Pancreas (tissue), 10 donors: ENCODE data around the gene TBC1D25. TPM values are rescaled to one million over a fixed set of nuclear protein-coding genes. Genes with fewer than 3 reads are reported as not detected.
A peak's percentile ranks its signal among the peaks of the same experiment; 100 is the strongest.

Experiments used
- ATAC-seq, 4 donors: fragments of 200-7000 bp; cut with Tn5 transposase; one replicate each; pipeline versions ENCODE4 v1.8.0 to v1.9.1; 2020; ENCODE audit warnings: mild to moderate bottlenecking in 4 of 4, moderate library complexity in 4 of 4
- DNase-seq, 6 donors: peaks; one replicate each; pipeline ENCODE4 v3.0.0-alpha.2; 2020
- FAIRE-seq: peaks from 2 replicates; lab custom pipeline; 2012; peaks lifted over from hg19 to GRCh38; lab: Jason Lieb, UNC
- H3K27ac ChIP-seq, 4 donors: fragments of 200-600 bp; sonication (generic); 1 replicate in 3 of 4; 2 replicates in 1 of 4; pipeline versions ENCODE4 v1.5.0 to v1.8.0; 2020
- H3K27me3 ChIP-seq, 4 donors: fragments of 200-600 bp; one replicate each; pipeline ENCODE4 v1.8.0; 2021
- H3K36me3 ChIP-seq, 3 donors: fragments of 200-600 bp; sonication (generic) in 1 of 3; one replicate each; pipeline versions ENCODE4 v1.5.0 to v1.8.0; 2020 to 2021
- H3K4me1 ChIP-seq, 3 donors: fragments of 200-600 bp; one replicate each; pipeline ENCODE4 v1.8.0; 2021
- H3K4me3 ChIP-seq, 4 donors: fragments of 200-600 bp; sonication (generic) in 2 of 4; one replicate each; pipeline versions ENCODE4 v1.5.0 to v1.8.0; 2020 to 2021
- H3K9me3 ChIP-seq, 4 donors: fragments of 200-600 bp; one replicate each; pipeline ENCODE4 v1.8.0; 2021
- WGBS, 2 donors: extraction: QIAGEN DNeasy Blood & Tissue Kit; methylation state at CpG; one replicate each; pipeline ENCODE4 v1.1.7; 2013; 5-methylcytosine and 5-hydroxymethylcytosine counted together
- intact Hi-C, 3 donors: fragments of 100-400 bp; cut with DNase I; formaldehyde crosslinking; loops; one replicate each; pipeline versions ENCODE4 v1.11.1 to v1.14.2; 2022
- polyA plus RNA-seq, 2 donors: library from polyadenylated mRNA; stranded (reverse); fragments of 200-250 nt; gene quantifications; one replicate each; pipeline ENCODE4 v1.2.3, GENCODE V29; 2013
- total RNA-seq, 6 donors: library from RNA; stranded (reverse); fragmentation: NEBNext Ultra II Directional in 4 of 6; extraction: Animal tissue kit (Norgen Biotek cat#: 25700) in 4 of 6; gene quantifications; one replicate each; pipeline versions ENCODE4 v1.2.1 to v1.2.4, GENCODE V29; 2021 to 2023
- TF ChIP-seq, protein P1 (sequence below), 4 donors: fragments of 200-600 bp; sonication (generic) in 3 of 4; IDR thresholded peaks; one replicate each; pipeline versions ENCODE4 v1.5.0 to v1.8.0; 2021; ENCODE audit warnings: antibody characterized with exemption in 4 of 4
- donor health status: healthy with polysubstance abuse.
- donor health status: DM: no; HTN: no; CAD: no; lungs with moderate emphysema.
- donor health status: DM: no; HTN: no; CAD: no.
- donor health status: control.
- donor health status: control.
- donor health status: Bipolar disorder and iron deficiency.
- donor health status: DM: yes; HTN: yes; CAD: no.
- donor health status: DM: no; HTN: no; CAD: no.
- donor health status: DM: no; HTN: no; CAD: no.
- donor health status: DM: yes; HTN: yes; CAD: no.

Gene TBC1D25
- total and polyA plus RNA-seq, 8 donors, result 4.4 to 9.9 (median 5.5) TPM

DNA sequence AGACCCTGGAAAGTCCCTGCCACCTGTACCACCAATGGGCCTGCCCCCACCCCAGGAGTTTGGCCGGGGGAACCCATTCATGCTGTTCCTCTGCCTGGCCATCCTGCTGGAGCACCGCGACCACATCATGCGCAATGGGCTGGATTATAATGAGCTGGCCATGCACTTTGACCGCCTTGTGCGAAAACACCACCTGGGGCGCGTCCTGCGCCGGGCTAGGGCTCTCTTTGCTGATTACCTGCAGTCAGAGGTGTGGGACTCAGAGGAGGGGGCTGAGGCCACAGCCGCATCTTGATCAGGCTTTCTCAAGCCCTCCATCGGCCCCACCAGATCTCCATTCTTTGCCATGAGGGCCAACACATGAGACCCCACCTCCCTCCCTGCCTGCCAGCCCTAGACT, 21.2 kb downstream of the TBC1D25 start:
- Histone ChIP-seq H3K4me3 (no peak overlapping the region), H3K4me1 (no peaks in the 10 kb centered on the region), H3K27me3 (no peaks in the 10 kb centered on the region), H3K36me3 (no peaks in the 10 kb centered on the region), H3K27ac (no peak overlapping the region), H3K9me3 (no peaks in the 10 kb centered on the region)
- DNase-seq, result no peak
- TF ChIP-seq, protein P1, sequence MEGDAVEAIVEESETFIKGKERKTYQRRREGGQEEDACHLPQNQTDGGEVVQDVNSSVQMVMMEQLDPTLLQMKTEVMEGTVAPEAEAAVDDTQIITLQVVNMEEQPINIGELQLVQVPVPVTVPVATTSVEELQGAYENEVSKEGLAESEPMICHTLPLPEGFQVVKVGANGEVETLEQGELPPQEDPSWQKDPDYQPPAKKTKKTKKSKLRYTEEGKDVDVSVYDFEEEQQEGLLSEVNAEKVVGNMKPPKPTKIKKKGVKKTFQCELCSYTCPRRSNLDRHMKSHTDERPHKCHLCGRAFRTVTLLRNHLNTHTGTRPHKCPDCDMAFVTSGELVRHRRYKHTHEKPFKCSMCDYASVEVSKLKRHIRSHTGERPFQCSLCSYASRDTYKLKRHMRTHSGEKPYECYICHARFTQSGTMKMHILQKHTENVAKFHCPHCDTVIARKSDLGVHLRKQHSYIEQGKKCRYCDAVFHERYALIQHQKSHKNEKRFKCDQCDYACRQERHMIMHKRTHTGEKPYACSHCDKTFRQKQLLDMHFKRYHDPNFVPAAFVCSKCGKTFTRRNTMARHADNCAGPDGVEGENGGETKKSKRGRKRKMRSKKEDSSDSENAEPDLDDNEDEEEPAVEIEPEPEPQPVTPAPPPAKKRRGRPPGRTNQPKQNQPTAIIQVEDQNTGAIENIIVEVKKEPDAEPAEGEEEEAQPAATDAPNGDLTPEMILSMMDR (IDR thresholded peaks at IDR 0.05), result no peak
- intact Hi-C loops, result no loop called here
- WGBS, 2 donors, result 88 to 94% methylated on average over 12 of the region's 12 CpGs
- ATAC-seq, result no peak
- no peak for FAIRE-seq

DNA sequence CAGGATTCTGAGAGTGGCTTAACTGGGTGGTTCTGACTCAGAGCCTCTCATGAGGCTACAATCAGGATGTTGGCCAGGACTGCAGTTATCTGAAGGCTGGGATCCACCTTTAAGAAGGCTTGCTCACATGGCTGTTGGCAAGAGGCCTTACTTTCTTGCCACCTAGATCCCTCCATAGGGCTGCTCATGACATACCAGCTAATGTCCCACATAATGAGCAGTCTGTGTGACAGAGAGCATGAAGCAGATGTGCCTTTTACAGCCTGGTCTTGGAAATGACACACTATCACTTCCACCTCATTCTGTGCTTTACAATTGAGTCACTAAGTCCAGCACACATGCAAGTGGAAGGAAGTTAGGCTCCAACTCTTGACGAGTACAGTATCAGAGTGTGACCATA, 30.4 kb downstream of the TBC1D25 start:
- TF ChIP-seq, protein P1 (IDR thresholded peaks at IDR 0.05), result no peak
- Histone ChIP-seq H3K27ac (no peak overlapping the region), H3K9me3 (no peaks in the 10 kb centered on the region), H3K4me1 (no peaks in the 10 kb centered on the region), H3K36me3 (no peaks in the 10 kb centered on the region), H3K4me3 (no peak overlapping the region), H3K27me3 (peaks cover 0 to 4% (median 0%) of the 10 kb centered on the region in 4 donors)
- intact Hi-C loops, result no loop called here
- ATAC-seq (no peak), DNase-seq (no peak), FAIRE-seq (no peak)
- WGBS, 2 donors, result 62 to 79% methylated on average over 1 of the region's 1 CpG

DNA sequence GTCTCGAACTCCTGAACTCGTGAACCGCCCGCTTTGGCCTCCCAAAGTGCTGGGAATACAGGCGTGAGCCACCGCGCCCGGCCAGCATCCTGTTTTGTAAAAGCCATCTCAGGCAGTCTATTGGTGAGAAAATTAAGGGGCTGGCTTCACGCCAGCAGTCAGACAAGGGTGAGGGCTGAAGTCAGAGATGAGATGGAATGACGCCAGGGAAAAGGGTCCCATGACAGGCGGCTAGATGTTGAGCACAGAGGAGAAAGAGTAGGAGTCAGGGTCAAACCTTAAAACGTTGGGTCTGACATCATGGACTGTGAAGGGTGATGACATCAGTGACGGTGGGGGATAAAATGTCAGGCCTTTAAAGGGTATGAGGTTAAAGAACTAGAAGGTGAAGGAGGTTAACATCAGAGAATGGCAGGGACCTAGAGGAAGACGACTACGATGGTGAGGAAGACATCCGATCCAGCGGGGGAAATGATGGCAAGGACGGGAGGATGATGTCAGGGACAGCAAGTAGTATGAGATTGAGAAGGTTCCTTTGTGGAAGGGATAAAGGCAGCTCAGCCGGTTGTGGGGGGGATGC, 34.3 kb downstream of the TBC1D25 start:
- FAIRE-seq (no peak), DNase-seq (peak in 4 of 6 donors; percentile 7 to 63 (median 59)), ATAC-seq (peak in 2 of 4 donors; percentile 5 to 6)
- Histone ChIP-seq H3K4me3 (peak overlapping the region in 3 of 4 donors; percentile 41 to 60 (median 52)), H3K36me3 (peaks cover 0 to 22% (median 10%) of the 10 kb centered on the region in 3 donors), H3K9me3 (no peaks in the 10 kb centered on the region), H3K27me3 (no peaks in the 10 kb centered on the region), H3K4me1 (peaks cover 0 to 13% (median 0%) of the 10 kb centered on the region in 3 donors), H3K27ac (peak overlapping the region; percentile 95 to 97 (median 96))
- TF ChIP-seq, protein P1 (IDR thresholded peaks at IDR 0.05), result no peak
- intact Hi-C loops, result no loop called here
- 38 to 54% methylated on average over 19 of the region's 19 CpGs for WGBS, 2 donors

DNA sequence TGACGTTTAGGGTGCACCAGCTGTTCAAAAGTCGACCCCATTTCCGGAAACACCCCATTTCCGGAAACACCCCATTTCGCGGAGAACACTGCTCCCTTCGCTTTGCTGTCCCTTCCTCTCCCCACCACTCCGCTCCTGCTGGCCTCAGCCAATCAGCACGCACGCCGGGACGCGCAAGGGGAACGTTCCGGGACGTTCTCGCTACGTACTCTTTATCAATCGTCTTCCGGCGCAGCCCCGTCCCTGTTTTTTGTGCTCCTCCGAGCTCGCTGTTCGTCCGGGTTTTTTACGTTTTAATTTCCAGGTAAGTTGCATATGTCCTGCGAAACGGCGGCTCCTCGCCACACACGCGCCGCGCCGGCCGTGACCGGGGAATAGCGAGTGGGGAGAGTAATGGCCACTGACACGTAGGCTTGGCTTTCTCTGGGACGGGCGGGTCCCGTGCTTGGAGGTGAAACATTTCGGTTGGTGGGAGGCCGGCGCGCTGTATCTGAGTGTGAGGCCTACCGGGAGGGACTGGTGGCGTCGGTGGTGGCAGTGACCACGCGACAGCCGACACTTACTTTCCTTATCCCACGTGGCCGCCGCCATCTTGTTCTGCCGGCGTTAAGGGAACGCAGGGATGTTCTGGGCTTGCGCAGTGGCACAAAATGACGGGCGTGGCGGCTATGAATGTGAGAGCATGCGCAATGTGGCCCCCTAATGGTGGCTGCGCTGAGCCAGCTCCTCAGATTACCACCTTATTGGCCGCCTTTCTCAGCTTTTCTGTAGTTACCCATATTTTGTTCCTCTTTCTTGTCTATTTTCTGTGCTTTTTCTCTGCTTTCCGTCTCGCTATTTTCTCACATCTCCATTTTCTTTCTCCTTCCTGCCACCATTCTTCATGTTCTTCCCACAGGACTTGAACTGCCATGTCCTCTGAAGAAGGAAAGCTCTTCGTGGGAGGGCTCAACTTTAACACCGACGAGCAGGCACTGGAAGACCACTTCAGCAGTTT, 35.1 kb downstream of the TBC1D25 start, which contains the start of gene RBM3:
Gene RBM3, plus strand, starts transcription at position 215 of the 997 bp plus-strand sequence. Its CDS starts 697 bp downstream, at position 912.
- Histone ChIP-seq H3K4me3 (peak within 1 kb of the TSS; percentile 41 to 60 (median 56)), H3K36me3 (peaks cover 0 to 22% (median 10%) of the 10 kb centered on the region in 3 donors), H3K4me1 (peaks cover 0 to 13% (median 0%) of the 10 kb centered on the region in 3 donors), H3K27ac (peak within 1 kb of the TSS; percentile 95 to 97 (median 96)), H3K9me3 (no peaks in the 10 kb centered on the region), H3K27me3 (no peaks in the 10 kb centered on the region)
- intact Hi-C loops, result no loop called here
- ATAC-seq (peak; percentile 95 to 99 (median 98)), FAIRE-seq (no peak), DNase-seq (peak; percentile 90 to 96 (median 92))
- TF ChIP-seq, protein P1 (IDR thresholded peaks at IDR 0.05), result peak in 1 of 4 donors; percentile 13
- WGBS, 2 donors, result 0 to 37% methylated on average over 67 to 71 of the region's 71 CpGs
